GM12872 (cell line): ENCODE results near the gene CLTRN.

Experiments used
- TF ChIP-seq, protein P1 (sequence below): IDR thresholded peaks from 3 replicates; pipeline ENCODE4 v1.5.1; 2011; ENCODE audit warnings: low read depth, mild to moderate bottlenecking, low read length, moderate library complexity; ENCODE audit not compliant: insufficient read depth

CLTRN gene

DNA sequence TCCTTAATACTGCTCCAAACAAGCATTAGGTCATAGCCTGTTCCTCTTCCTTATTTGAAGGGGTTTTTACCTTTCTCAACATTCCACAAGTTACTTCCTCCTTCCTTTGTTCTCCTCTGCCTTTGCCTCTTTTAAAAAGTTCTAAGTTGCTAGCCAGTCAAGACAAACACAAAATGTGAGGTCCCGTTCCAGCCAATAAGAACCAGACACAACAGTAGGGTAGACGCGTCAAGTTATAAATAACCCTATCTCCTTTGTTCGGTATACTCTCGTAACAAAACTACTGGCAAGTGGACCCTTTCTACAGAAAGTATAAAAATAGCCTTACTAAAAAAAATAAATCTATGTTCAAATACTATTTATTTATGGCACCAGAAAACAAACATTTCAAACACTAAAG, 57.5 kb downstream of the CLTRN start:
- TF ChIP-seq, protein P1, sequence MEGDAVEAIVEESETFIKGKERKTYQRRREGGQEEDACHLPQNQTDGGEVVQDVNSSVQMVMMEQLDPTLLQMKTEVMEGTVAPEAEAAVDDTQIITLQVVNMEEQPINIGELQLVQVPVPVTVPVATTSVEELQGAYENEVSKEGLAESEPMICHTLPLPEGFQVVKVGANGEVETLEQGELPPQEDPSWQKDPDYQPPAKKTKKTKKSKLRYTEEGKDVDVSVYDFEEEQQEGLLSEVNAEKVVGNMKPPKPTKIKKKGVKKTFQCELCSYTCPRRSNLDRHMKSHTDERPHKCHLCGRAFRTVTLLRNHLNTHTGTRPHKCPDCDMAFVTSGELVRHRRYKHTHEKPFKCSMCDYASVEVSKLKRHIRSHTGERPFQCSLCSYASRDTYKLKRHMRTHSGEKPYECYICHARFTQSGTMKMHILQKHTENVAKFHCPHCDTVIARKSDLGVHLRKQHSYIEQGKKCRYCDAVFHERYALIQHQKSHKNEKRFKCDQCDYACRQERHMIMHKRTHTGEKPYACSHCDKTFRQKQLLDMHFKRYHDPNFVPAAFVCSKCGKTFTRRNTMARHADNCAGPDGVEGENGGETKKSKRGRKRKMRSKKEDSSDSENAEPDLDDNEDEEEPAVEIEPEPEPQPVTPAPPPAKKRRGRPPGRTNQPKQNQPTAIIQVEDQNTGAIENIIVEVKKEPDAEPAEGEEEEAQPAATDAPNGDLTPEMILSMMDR, result no peak

DNA sequence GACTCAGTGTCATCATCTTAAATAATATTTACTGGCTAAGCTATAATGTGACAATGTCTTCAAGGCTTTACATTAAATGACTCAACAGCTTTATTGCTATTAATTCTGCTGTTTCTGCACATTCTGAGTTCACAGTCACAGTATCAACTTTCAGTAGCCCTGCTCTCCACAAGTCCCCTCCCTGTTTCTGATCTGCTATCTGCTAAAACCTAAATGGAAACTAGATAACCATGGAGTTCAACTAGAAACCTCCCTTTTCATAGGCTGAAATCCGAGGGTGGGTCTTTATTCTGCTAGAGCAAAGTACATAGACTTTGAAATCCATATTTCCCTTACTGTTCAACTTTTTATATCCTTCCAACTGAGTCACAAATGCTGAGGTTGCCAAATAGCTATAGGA, 58.5 kb downstream of the CLTRN start:
- TF ChIP-seq, protein P1, result no peak

DNA sequence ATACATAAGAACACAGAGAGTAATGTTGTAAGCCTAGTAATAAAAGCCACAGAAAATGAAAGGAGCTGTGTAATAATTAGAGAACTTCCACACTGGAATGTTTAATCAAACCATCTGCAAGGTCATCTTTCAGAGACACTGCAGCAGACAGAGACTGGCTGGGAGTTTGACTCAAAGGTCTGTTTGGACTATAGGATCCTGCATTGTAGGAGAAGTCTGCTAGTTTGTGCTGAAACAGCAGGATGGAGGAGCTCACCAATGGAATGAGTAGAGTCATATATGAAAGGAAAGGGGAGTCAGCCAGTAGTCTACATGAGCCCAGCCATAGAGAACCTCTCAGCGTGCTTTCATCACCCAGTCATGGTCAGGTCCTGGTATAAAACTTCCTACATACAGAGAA, 59.4 kb downstream of the CLTRN start:
- TF ChIP-seq, protein P1, result no peak

DNA sequence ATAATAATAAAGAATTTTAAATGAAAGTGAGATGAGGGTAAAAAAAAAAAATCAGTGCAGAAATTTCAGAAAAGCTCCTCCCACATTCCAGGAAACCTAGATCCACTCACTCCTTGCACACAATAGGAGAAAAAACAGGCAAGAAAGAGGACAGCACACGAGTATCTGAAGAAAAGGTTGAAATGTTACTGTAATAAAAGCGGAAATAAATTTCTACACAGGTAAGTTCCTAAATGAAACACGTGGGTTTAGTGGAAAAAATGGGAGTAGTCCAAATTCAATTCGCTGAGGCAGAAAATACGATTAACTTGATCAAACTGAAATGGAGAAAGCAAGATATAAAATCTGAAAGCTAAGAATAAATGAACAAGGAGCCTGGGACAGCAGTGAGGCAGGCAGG, 61.8 kb downstream of the CLTRN start:
- TF ChIP-seq, protein P1, result no peak

- TF ChIP-seq, protein P1, result no peak
Observed at GRCh38 chrX:15601932-15602331, 62.7 kb downstream of the CLTRN start.

- TF ChIP-seq, protein P1, result no peak
Observed at GRCh38 chrX:15600745-15601144, 63.9 kb downstream of the CLTRN start, which contains the start of gene ACE2. ACE2 (minus strand) TSS chrX:15600960; CDS start chrX:15600911, 49 bp downstream.

GRCh38 chrX:15600049-15600448, 64.6 kb downstream of the CLTRN start:
- TF ChIP-seq, protein P1, result no peak

DNA sequence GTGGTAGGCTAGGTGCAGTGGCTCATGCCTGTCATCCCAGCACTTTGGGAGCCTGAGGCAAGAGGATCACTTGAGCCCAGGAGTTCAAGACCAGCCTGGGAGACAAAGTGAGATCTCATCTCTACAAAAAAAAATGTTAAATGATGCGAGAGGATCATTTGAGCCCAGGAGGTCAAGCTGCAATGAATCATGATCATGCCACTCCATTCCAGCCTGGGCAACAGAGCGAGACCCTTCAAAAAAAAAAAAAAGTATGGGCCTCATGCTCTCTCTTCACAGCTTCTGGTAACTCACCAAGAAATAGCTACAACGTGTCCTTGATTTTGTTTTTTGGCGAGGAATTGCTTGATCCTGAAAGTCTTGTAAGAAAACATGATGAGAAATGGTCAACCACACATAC, 65.1 kb downstream of the CLTRN start:
- TF ChIP-seq, protein P1, result no peak
